Stomach (tissue), 9 donors: ENCODE data around the gene NEIL1. TPM values are rescaled to one million over a fixed set of nuclear protein-coding genes. Genes with fewer than 3 reads are reported as not detected.

ENCODE experiments used
- DNase-seq, 2 donors: peaks; one replicate each; pipeline versions ENCODE4 v3.0.0 to v3.0.0-alpha.2; 2013 to 2019
- H3K27ac ChIP-seq, 5 donors: fragments of 200-600 bp in 4 of 5; sonication (generic) in 4 of 5; one replicate each; pipeline ENCODE4 v1.5.1; 2013 to 2019; ENCODE audit warnings: mild to moderate bottlenecking in 1 of 5, moderate library complexity in 1 of 5
- H3K27me3 ChIP-seq, 3 donors: fragments of 200-600 bp; sonication (generic); one replicate each; pipeline ENCODE4 v1.5.1; 2017 to 2019; ENCODE audit warnings: mixed run types in 1 of 3
- H3K36me3 ChIP-seq, 4 donors: fragments of 200-600 bp; sonication (generic); 1 replicate in 3 of 4; 2 replicates in 1 of 4; pipeline ENCODE4 v1.5.1; 2016 to 2019
- H3K4me1 ChIP-seq, 4 donors: fragments of 200-600 bp; sonication (generic); one replicate each; pipeline ENCODE4 v1.5.1; 2016 to 2019
- H3K4me3 ChIP-seq, 4 donors: fragments of 200-600 bp; sonication (generic) in 3 of 4; one replicate each; pipeline ENCODE4 v1.5.1; 2016 to 2019; ENCODE audit warnings: mild to moderate bottlenecking in 1 of 4
- H3K9me3 ChIP-seq, 4 donors: fragments of 200-600 bp; sonication (generic); one replicate each; pipeline ENCODE4 v1.5.1; 2016 to 2019
- EP300 ChIP-seq: sonication (generic); formaldehyde crosslinking; IDR thresholded peaks from one replicate; pipeline ENCODE4 v1.6.1; 2017; ENCODE audit warnings: antibody characterized with exemption
- POLR2A ChIP-seq, 4 donors: fragments of 450-650 bp; IDR thresholded peaks; one replicate each; pipeline ENCODE4 v1.6.1; 2016; ENCODE audit warnings: antibody characterized with exemption in 4 of 4, control low read depth in 2 of 4, mild to moderate bottlenecking in 1 of 4, moderate library complexity in 1 of 4
- POLR2AphosphoS5 ChIP-seq, 3 donors: sonication (generic); formaldehyde crosslinking; IDR thresholded peaks; one replicate each; pipeline ENCODE4 v1.6.1; 2016; ENCODE audit warnings: antibody characterized with exemption in 3 of 3
- WGBS, 5 donors: extraction: QIAGEN DNeasy Blood & Tissue Kit in 3 of 5; methylation state at CpG; one replicate each; pipeline versions ENCODE4 v1.1.5 to v1.1.7; 2013 to 2018; 5-methylcytosine and 5-hydroxymethylcytosine counted together
- intact Hi-C: fragments of 100-400 bp; cut with DNase I; formaldehyde crosslinking; loops from one replicate; pipeline ENCODE4 v1.15.1; 2023; ENCODE audit warnings: low total_unique reads
- polyA plus RNA-seq, 3 donors: library from polyadenylated mRNA; stranded (reverse); fragments of 200-250 nt; gene quantifications; one replicate each; pipeline ENCODE4 v1.2.3, GENCODE V29; 2013
- total RNA-seq, 5 donors: library from RNA; depleted of rRNA; stranded (reverse); fragments of >200 nt; gene quantifications; one replicate each; pipeline versions ENCODE4 v1.1.0 to v1.2.3, GENCODE V29; 2014 to 2016
- TF ChIP-seq, protein P1 (sequence below), 7 experiments: fragments of 450-650 bp in 4 of 7; fragments of 200-600 bp in 3 of 7; sonication (generic) in 3 of 7; IDR thresholded peaks; one replicate each; pipeline ENCODE4 v1.5.1; 2016 to 2019; ENCODE audit warnings: antibody characterized with exemption in 7 of 7, control low read depth in 2 of 7, mild to moderate bottlenecking in 1 of 7
- donor health status: healthy with polysubstance abuse.
- donor health status: Bipolar disorder and iron deficiency.
- donor health status: healthy.

NEIL1 gene
- total and polyA plus RNA-seq, 8 donors: 18.2 to 793 (median 35.1) TPM

DNA sequence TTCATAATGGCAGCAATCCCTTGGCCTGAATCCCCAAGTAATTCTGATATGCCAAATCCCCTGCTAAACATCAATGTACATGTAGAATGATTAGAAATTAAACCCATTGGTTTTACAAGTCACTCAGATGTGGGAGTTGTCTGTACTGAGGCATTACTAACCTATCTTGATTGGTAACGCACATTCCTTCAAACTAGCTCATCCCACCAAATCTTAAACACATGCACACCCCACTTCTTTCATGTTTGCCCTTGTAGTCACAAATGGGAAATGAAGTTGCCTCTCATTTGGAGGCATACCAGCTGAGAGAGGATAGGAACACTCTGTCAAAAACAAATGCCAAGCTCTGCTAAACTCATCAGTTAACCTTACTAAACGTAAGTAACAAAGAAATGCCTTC, 50.7 kb downstream of the NEIL1 start:
- H3K4me3 ChIP-seq: no peak overlapping the region
- H3K4me1 ChIP-seq: no peaks in the 10 kb centered on the region
- no peak for DNase-seq
- no peak overlapping the region for H3K27ac ChIP-seq
- no peak for TF ChIP-seq POLR2A (IDR thresholded peaks at IDR 0.05)
- TF ChIP-seq, protein P1, sequence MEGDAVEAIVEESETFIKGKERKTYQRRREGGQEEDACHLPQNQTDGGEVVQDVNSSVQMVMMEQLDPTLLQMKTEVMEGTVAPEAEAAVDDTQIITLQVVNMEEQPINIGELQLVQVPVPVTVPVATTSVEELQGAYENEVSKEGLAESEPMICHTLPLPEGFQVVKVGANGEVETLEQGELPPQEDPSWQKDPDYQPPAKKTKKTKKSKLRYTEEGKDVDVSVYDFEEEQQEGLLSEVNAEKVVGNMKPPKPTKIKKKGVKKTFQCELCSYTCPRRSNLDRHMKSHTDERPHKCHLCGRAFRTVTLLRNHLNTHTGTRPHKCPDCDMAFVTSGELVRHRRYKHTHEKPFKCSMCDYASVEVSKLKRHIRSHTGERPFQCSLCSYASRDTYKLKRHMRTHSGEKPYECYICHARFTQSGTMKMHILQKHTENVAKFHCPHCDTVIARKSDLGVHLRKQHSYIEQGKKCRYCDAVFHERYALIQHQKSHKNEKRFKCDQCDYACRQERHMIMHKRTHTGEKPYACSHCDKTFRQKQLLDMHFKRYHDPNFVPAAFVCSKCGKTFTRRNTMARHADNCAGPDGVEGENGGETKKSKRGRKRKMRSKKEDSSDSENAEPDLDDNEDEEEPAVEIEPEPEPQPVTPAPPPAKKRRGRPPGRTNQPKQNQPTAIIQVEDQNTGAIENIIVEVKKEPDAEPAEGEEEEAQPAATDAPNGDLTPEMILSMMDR (IDR thresholded peaks at IDR 0.05): no peak
- TF ChIP-seq EP300: no peak
- TF ChIP-seq POLR2AphosphoS5 (IDR thresholded peaks at IDR 0.05): no peak
- 76 to 88% (median 82%) methylated on average over 2 of the region's 2 CpGs for WGBS, 5 donors
- no peaks in the 10 kb centered on the region for H3K9me3 ChIP-seq
- intact Hi-C loops: no loop called here
- no peaks in the 10 kb centered on the region for H3K27me3 ChIP-seq
- H3K36me3 ChIP-seq: peaks cover 81 to 100% (median 100%) of the 10 kb centered on the region in 4 donors

DNA sequence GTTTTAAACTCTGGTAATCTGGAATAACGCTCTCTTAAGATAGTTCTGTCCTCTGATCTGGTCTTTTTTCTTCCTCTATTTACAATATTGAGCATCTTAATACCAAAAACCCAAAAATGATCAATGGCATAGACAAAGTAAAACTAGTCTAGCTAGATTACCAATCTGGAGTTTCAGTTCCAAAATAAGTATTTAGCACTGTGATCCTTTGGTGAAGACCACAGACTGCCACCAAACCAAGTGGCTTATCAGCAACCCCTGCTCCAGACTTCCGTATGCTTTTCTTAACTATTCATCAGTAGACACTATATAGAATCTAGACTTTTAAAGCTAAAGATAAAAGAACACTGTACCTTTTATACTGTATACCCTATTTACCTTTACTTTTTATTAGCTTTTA, 57.1 kb downstream of the NEIL1 start:
- 51 to 69% (median 68%) methylated on average over 2 of the region's 2 CpGs for WGBS, 5 donors
- Histone ChIP-seq H3K27ac (no peak overlapping the region), H3K36me3 (peaks cover 67 to 100% (median 99%) of the 10 kb centered on the region in 4 donors), H3K9me3 (no peaks in the 10 kb centered on the region), H3K27me3 (no peaks in the 10 kb centered on the region), H3K4me3 (no peak overlapping the region), H3K4me1 (no peaks in the 10 kb centered on the region)
- no peak for DNase-seq
- TF ChIP-seq POLR2AphosphoS5 (IDR thresholded peaks at IDR 0.05): no peak
- TF ChIP-seq EP300: no peak
- TF ChIP-seq POLR2A (IDR thresholded peaks at IDR 0.05): no peak
- TF ChIP-seq, protein P1 (IDR thresholded peaks at IDR 0.05): no peak
- intact Hi-C loops: no loop called here

Other genes with a start within 250 kb of the NEIL1 start
- gene C15orf39, start 145.2 kb upstream of the NEIL1 start, total RNA-seq: 10 to 100 TPM in 4 of 5 donors, 1 to 10 TPM in 1; 3.1 to 29.1 (median 15.2) TPM
- gene C15orf39, start 145.2 kb upstream of the NEIL1 start, polyA plus RNA-seq: 1 to 10 TPM; 6.4 to 7.5 (median 7.2) TPM
- not detected for gene GOLGA6C, start 88.7 kb upstream of the NEIL1 start, total RNA-seq
- not detected for gene GOLGA6C, start 88.7 kb upstream of the NEIL1 start, polyA plus RNA-seq
- gene GOLGA6D, start 64.2 kb upstream of the NEIL1 start, total RNA-seq: under 1 TPM in 1 of 5 donors, not detected in 4; 0.18 TPM
- under 1 TPM in 1 of 3 donors, not detected in 2; 0.03 TPM for gene GOLGA6D, start 64.2 kb upstream of the NEIL1 start, polyA plus RNA-seq
- gene COMMD4, start 11.0 kb upstream of the NEIL1 start, total RNA-seq: 100 to 1,000 TPM in 1 of 5 donors, 10 to 100 TPM in 4; 38.5 to 183 (median 61.7) TPM
- 100 to 1,000 TPM; 102 to 130 (median 123) TPM for gene COMMD4, start 11.0 kb upstream of the NEIL1 start, polyA plus RNA-seq
- 100 to 1,000 TPM; 256 to 629 (median 539) TPM for gene MAN2C1, start 21.6 kb downstream of the NEIL1 start, total RNA-seq
- gene MAN2C1, start 21.6 kb downstream of the NEIL1 start, polyA plus RNA-seq: 100 to 1,000 TPM; 103 to 143 (median 135) TPM
- gene SIN3A, start 104.7 kb downstream of the NEIL1 start, total RNA-seq: 10 to 100 TPM; 22.0 to 61.9 (median 39.7) TPM
- gene SIN3A, start 104.7 kb downstream of the NEIL1 start, polyA plus RNA-seq: 10 to 100 TPM in 1 of 3 donors, 1 to 10 TPM in 2; 8.4 to 10.7 (median 9.7) TPM
- gene PTPN9, start 232.3 kb downstream of the NEIL1 start, total RNA-seq: 10 to 100 TPM in 4 of 5 donors, 1 to 10 TPM in 1; 8.7 to 22.9 (median 16.5) TPM
- 10 to 100 TPM in 2 of 3 donors, 1 to 10 TPM in 1; 7.7 to 20.3 (median 12.5) TPM for gene PTPN9, start 232.3 kb downstream of the NEIL1 start, polyA plus RNA-seq